Measurements from ENCODE around the gene C11orf97. TPM values are rescaled to one million over a fixed set of nuclear protein-coding genes. Genes with fewer than 3 reads are reported as not detected.

C11orf97 gene
- total and polyA plus RNA-seq, 2 of the 13 experiments (the other 11 are each of a cell fraction or from before 2014, with no cell fraction given): 0.35 TPM; not detected in 1

- TF ChIP-seq ZBED4 (CRISPR knock-in tag; IDR thresholded peaks at IDR 0.05; ENCODE audit: borderline replicate concordance): no peak
- TF ChIP-seq ZNF547 (CRISPR knock-in tag; IDR thresholded peaks at IDR 0.05): no peak
- TF ChIP-seq ZNF230 (CRISPR knock-in tag; IDR thresholded peaks at IDR 0.05): no peak
- TF ChIP-seq KLF16 (CRISPR knock-in tag; IDR thresholded peaks at IDR 0.05): 0 out of 4 replicates have a peak, but pooled peaks of 1 of the 2 experiments have one; percentile 20
- TF ChIP-seq RBFOX2 (IDR thresholded peaks at IDR 0.05; ENCODE audit: low read depth, low read length): no peak; the same call in 1 of the 2 replicates
- no peak for TF ChIP-seq CHD2 (IDR thresholded peaks at IDR 0.05; ENCODE audit: low read depth, low read length)
- TF ChIP-seq ARHGAP35 (CRISPR knock-in tag; IDR thresholded peaks at IDR 0.05; ENCODE audit: borderline replicate concordance): no peak
- TF ChIP-seq PHF20 (CRISPR knock-in tag; IDR thresholded peaks at IDR 0.05): peak; percentile 17; the same call in 1 of the 2 replicates
- TF ChIP-seq SOX6 (IDR thresholded peaks at IDR 0.05): no peak
- no peak for TF ChIP-seq SOX6 (CRISPR knock-in tag; IDR thresholded peaks at IDR 0.05)
- TF ChIP-seq MZF1 (CRISPR knock-in tag; IDR thresholded peaks at IDR 0.05; ENCODE audit: borderline replicate concordance): 0 out of 2 replicates have a peak, but pooled peaks have one; percentile 28
- no peak for TF ChIP-seq ZNF784 (CRISPR knock-in tag; IDR thresholded peaks at IDR 0.05; ENCODE audit: borderline replicate concordance)
- no peak for TF ChIP-seq CEBPG (CRISPR knock-in tag; IDR thresholded peaks at IDR 0.05)
- TF ChIP-seq RBM39 (IDR thresholded peaks at IDR 0.05; ENCODE audit: low read depth, low read length, poor library complexity, severe bottlenecking): no peak
- no peak for TF ChIP-seq ZNF549 (CRISPR knock-in tag; IDR thresholded peaks at IDR 0.05)
- no peak for TF ChIP-seq ATF7-NPFF (CRISPR knock-in tag; IDR thresholded peaks at IDR 0.05; ENCODE audit: low read depth)
- no peak for TF ChIP-seq ZNF670 (CRISPR knock-in tag; IDR thresholded peaks at IDR 0.05; ENCODE audit: borderline replicate concordance)
- TF ChIP-seq ZNF850 (CRISPR knock-in tag; conservative IDR thresholded peaks at IDR 0.05): no peak
- TF ChIP-seq TERF1 (CRISPR knock-in tag; IDR thresholded peaks at IDR 0.05): no peak
- no peak for TF ChIP-seq CREB1 (IDR thresholded peaks at IDR 0.05)
- no peak; the same call in 1 of the 2 replicates for TF ChIP-seq CREB1 (CRISPR knock-in tag; IDR thresholded peaks at IDR 0.05)
- TF ChIP-seq RCOR2 (CRISPR knock-in tag; IDR thresholded peaks at IDR 0.05): no peak
- TF ChIP-seq MXD3 (CRISPR knock-in tag; IDR thresholded peaks at IDR 0.05): no peak
- TF ChIP-seq ZNF768 (CRISPR knock-in tag; IDR thresholded peaks at IDR 0.05): peak; percentile 22; the same call in 1 of the 2 replicates
- 0 out of 2 replicates have a peak, but pooled peaks have one; percentile 41 for TF ChIP-seq PITX1 (CRISPR knock-in tag; IDR thresholded peaks at IDR 0.05)
- no peak for TF ChIP-seq ELF3 (CRISPR knock-in tag; IDR thresholded peaks at IDR 0.05)
- no peak for TF ChIP-seq SMARCE1 (IDR thresholded peaks at IDR 0.05; ENCODE audit: borderline replicate concordance)
Observed at GRCh38 chr11:94494126-94494680, 18.1 kb upstream of the C11orf97 start (continued).

Measured in HepG2 (cell line).